ENCODE data around the gene YAP1.

Gene YAP1

GRCh38 chr11:102109896-102110760 is at the start of gene YAP1:
Gene YAP1, plus strand, starts transcription at chr11:102110447. Its CDS starts 402 bp downstream, at chr11:102110849.
- H3K27ac ChIP-seq (ENCODE audit: low read depth, low read length) = peak within 1 kb of the TSS; percentile 100

GRCh38 chr11:102061276-102061675 is 49.0 kb upstream of the YAP1 start:
- no peak overlapping the region for H3K27ac ChIP-seq (ENCODE audit: low read depth, low read length)
- no peak overlapping the region for H3K4me3 ChIP-seq (ENCODE audit: low read depth, low read length)
- H3K9me3 ChIP-seq (ENCODE audit: control insufficient read depth, insufficient read depth, low read depth, low read length) = no peaks in the 10 kb centered on the region
- no peaks in the 10 kb centered on the region for H3K27me3 ChIP-seq (ENCODE audit: control insufficient read depth, insufficient read depth, low read length)
- H3K36me3 ChIP-seq (ENCODE audit: control insufficient read depth, insufficient read depth, low read length) = no peaks in the 10 kb centered on the region
- H3K9ac ChIP-seq (ENCODE audit: low read length) = no peak overlapping the region
- no peaks in the 10 kb centered on the region for H3K4me1 ChIP-seq (ENCODE audit: control insufficient read depth, insufficient read depth, low read length)

More at GRCh38 chr11:102109896-102110760, at the start of gene YAP1:
- H3K9ac ChIP-seq (ENCODE audit: low read length) = peak within 1 kb of the TSS; percentile 98
- no peaks in the 10 kb centered on the region for H3K9me3 ChIP-seq (ENCODE audit: control insufficient read depth, insufficient read depth, low read depth, low read length)
- H3K36me3 ChIP-seq (ENCODE audit: control insufficient read depth, insufficient read depth, low read length) = no peaks in the 10 kb centered on the region
- H3K4me1 ChIP-seq (ENCODE audit: control insufficient read depth, insufficient read depth, low read length) = peaks cover 21% of the 10 kb centered on the region
- H3K27me3 ChIP-seq (ENCODE audit: control insufficient read depth, insufficient read depth, low read length) = peaks cover 4% of the 10 kb centered on the region; the same call in 1 of the 2 replicates
- peak within 1 kb of the TSS; percentile 82 for H3K4me3 ChIP-seq (ENCODE audit: low read depth, low read length)

GRCh38 chr11:102062106-102062505 is 48.1 kb upstream of the YAP1 start:
- H3K27ac ChIP-seq (ENCODE audit: low read depth, low read length) = no peak overlapping the region
- H3K4me1 ChIP-seq (ENCODE audit: control insufficient read depth, insufficient read depth, low read length) = no peaks in the 10 kb centered on the region
- H3K27me3 ChIP-seq (ENCODE audit: control insufficient read depth, insufficient read depth, low read length) = no peaks in the 10 kb centered on the region
- H3K9ac ChIP-seq (ENCODE audit: low read length) = no peak overlapping the region
- no peak overlapping the region for H3K4me3 ChIP-seq (ENCODE audit: low read depth, low read length)
- no peaks in the 10 kb centered on the region for H3K36me3 ChIP-seq (ENCODE audit: control insufficient read depth, insufficient read depth, low read length)
- H3K9me3 ChIP-seq (ENCODE audit: control insufficient read depth, insufficient read depth, low read depth, low read length) = no peaks in the 10 kb centered on the region

- H3K9ac ChIP-seq (ENCODE audit: low read length) = no peak overlapping the region
- no peak overlapping the region for H3K4me3 ChIP-seq (ENCODE audit: low read depth, low read length)
- no peaks in the 10 kb centered on the region for H3K27me3 ChIP-seq (ENCODE audit: control insufficient read depth, insufficient read depth, low read length)
- no peaks in the 10 kb centered on the region for H3K9me3 ChIP-seq (ENCODE audit: control insufficient read depth, insufficient read depth, low read depth, low read length)
- H3K4me1 ChIP-seq (ENCODE audit: control insufficient read depth, insufficient read depth, low read length) = no peaks in the 10 kb centered on the region
- H3K27ac ChIP-seq (ENCODE audit: low read depth, low read length) = no peak overlapping the region
- no peaks in the 10 kb centered on the region for H3K36me3 ChIP-seq (ENCODE audit: control insufficient read depth, insufficient read depth, low read length)
Measured at GRCh38 chr11:102064316-102064715, 45.9 kb upstream of the YAP1 start.

GRCh38 chr11:102070766-102071165 is 39.5 kb upstream of the YAP1 start:
- Histone ChIP-seq H3K4me3 (ENCODE audit: low read depth, low read length) (no peak overlapping the region), H3K27me3 (ENCODE audit: control insufficient read depth, insufficient read depth, low read length) (no peaks in the 10 kb centered on the region), H3K9me3 (ENCODE audit: control insufficient read depth, insufficient read depth, low read depth, low read length) (peaks cover 22% of the 10 kb centered on the region; the same call in 1 of the 2 replicates), H3K36me3 (ENCODE audit: control insufficient read depth, insufficient read depth, low read length) (no peaks in the 10 kb centered on the region), H3K9ac (ENCODE audit: low read length) (no peak overlapping the region), H3K4me1 (ENCODE audit: control insufficient read depth, insufficient read depth, low read length) (no peaks in the 10 kb centered on the region), H3K27ac (ENCODE audit: low read depth, low read length) (no peak overlapping the region)

- H3K36me3 ChIP-seq (ENCODE audit: control insufficient read depth, insufficient read depth, low read length) = no peaks in the 10 kb centered on the region
- no peak overlapping the region for H3K9ac ChIP-seq (ENCODE audit: low read length)
- H3K9me3 ChIP-seq (ENCODE audit: control insufficient read depth, insufficient read depth, low read depth, low read length) = peaks cover 22% of the 10 kb centered on the region; the same call in 1 of the 2 replicates
- no peaks in the 10 kb centered on the region for H3K4me1 ChIP-seq (ENCODE audit: control insufficient read depth, insufficient read depth, low read length)
- no peaks in the 10 kb centered on the region for H3K27me3 ChIP-seq (ENCODE audit: control insufficient read depth, insufficient read depth, low read length)
- no peak overlapping the region for H3K4me3 ChIP-seq (ENCODE audit: low read depth, low read length)
- H3K27ac ChIP-seq (ENCODE audit: low read depth, low read length) = no peak overlapping the region
Measured at GRCh38 chr11:102071497-102072472, 38.5 kb upstream of the YAP1 start.

GRCh38 chr11:102073253-102073652 is 37.0 kb upstream of the YAP1 start:
- Histone ChIP-seq H3K36me3 (ENCODE audit: control insufficient read depth, insufficient read depth, low read length) (no peaks in the 10 kb centered on the region), H3K4me3 (ENCODE audit: low read depth, low read length) (no peak overlapping the region), H3K4me1 (ENCODE audit: control insufficient read depth, insufficient read depth, low read length) (no peaks in the 10 kb centered on the region), H3K27me3 (ENCODE audit: control insufficient read depth, insufficient read depth, low read length) (no peaks in the 10 kb centered on the region), H3K27ac (ENCODE audit: low read depth, low read length) (no peak overlapping the region), H3K9ac (ENCODE audit: low read length) (no peak overlapping the region), H3K9me3 (ENCODE audit: control insufficient read depth, insufficient read depth, low read depth, low read length) (peaks cover 22% of the 10 kb centered on the region; the same call in 1 of the 2 replicates)

GRCh38 chr11:102079625-102080024 is 30.6 kb upstream of the YAP1 start:
- Histone ChIP-seq H3K9me3 (ENCODE audit: control insufficient read depth, insufficient read depth, low read depth, low read length) (no peaks in the 10 kb centered on the region), H3K27me3 (ENCODE audit: control insufficient read depth, insufficient read depth, low read length) (no peaks in the 10 kb centered on the region), H3K4me1 (ENCODE audit: control insufficient read depth, insufficient read depth, low read length) (no peaks in the 10 kb centered on the region), H3K9ac (ENCODE audit: low read length) (no peak overlapping the region), H3K27ac (ENCODE audit: low read depth, low read length) (no peak overlapping the region), H3K4me3 (ENCODE audit: low read depth, low read length) (no peak overlapping the region), H3K36me3 (ENCODE audit: control insufficient read depth, insufficient read depth, low read length) (no peaks in the 10 kb centered on the region)

GRCh38 chr11:102081313-102081712 is 28.9 kb upstream of the YAP1 start:
- Histone ChIP-seq H3K27ac (ENCODE audit: low read depth, low read length) (no peak overlapping the region), H3K4me3 (ENCODE audit: low read depth, low read length) (no peak overlapping the region), H3K9me3 (ENCODE audit: control insufficient read depth, insufficient read depth, low read depth, low read length) (no peaks in the 10 kb centered on the region), H3K4me1 (ENCODE audit: control insufficient read depth, insufficient read depth, low read length) (no peaks in the 10 kb centered on the region; the same call in 1 of the 2 replicates), H3K9ac (ENCODE audit: low read length) (no peak overlapping the region), H3K27me3 (ENCODE audit: control insufficient read depth, insufficient read depth, low read length) (no peaks in the 10 kb centered on the region), H3K36me3 (ENCODE audit: control insufficient read depth, insufficient read depth, low read length) (no peaks in the 10 kb centered on the region)

GRCh38 chr11:102085864-102086551 is 24.2 kb upstream of the YAP1 start:
- H3K4me3 ChIP-seq (ENCODE audit: low read depth, low read length) = no peak overlapping the region
- H3K27me3 ChIP-seq (ENCODE audit: control insufficient read depth, insufficient read depth, low read length) = no peaks in the 10 kb centered on the region
- no peaks in the 10 kb centered on the region for H3K36me3 ChIP-seq (ENCODE audit: control insufficient read depth, insufficient read depth, low read length)
- no peak overlapping the region for H3K27ac ChIP-seq (ENCODE audit: low read depth, low read length)
- H3K4me1 ChIP-seq (ENCODE audit: control insufficient read depth, insufficient read depth, low read length) = no peaks in the 10 kb centered on the region; the same call in 1 of the 2 replicates
- no peaks in the 10 kb centered on the region for H3K9me3 ChIP-seq (ENCODE audit: control insufficient read depth, insufficient read depth, low read depth, low read length)
- H3K9ac ChIP-seq (ENCODE audit: low read length) = no peak overlapping the region

Measured in HUES6 (cell line).